Colonic mucosa (tissue), 4 donors: ENCODE data around the gene KCNG2. TPM values are rescaled to one million over a fixed set of nuclear protein-coding genes. Genes with fewer than 3 reads are reported as not detected.

Source experiments
- DNase-seq: peaks from one replicate; pipeline ENCODE4 v3.0.0-alpha.2; 2020
- H3K27ac ChIP-seq: fragments of 200-600 bp; one replicate; pipeline ENCODE4 v1.8.0; 2021
- H3K27me3 ChIP-seq: fragments of 200-600 bp; one replicate; pipeline ENCODE4 v1.8.0; 2021
- H3K36me3 ChIP-seq: fragments of 200-600 bp; one replicate; pipeline ENCODE4 v1.8.0; 2021
- H3K4me1 ChIP-seq: fragments of 200-600 bp; one replicate; pipeline ENCODE4 v1.8.0; 2021; ENCODE audit warnings: mild to moderate bottlenecking
- H3K4me3 ChIP-seq: fragments of 200-600 bp; one replicate; pipeline ENCODE4 v1.8.0; 2021
- H3K9ac ChIP-seq, 2 donors: one replicate each; pipeline ENCODE4 v1.7.0; 2013; ENCODE audit warnings: control low read depth in 2 of 2, low read depth in 2 of 2, low read length in 2 of 2
- H3K9me3 ChIP-seq: fragments of 200-600 bp; one replicate; pipeline ENCODE4 v1.8.0; 2021
- CTCF ChIP-seq: fragments of 200-600 bp; IDR thresholded peaks from one replicate; pipeline ENCODE4 v1.8.0; 2022; ENCODE audit warnings: antibody characterized with exemption, mild to moderate bottlenecking
- intact Hi-C: fragments of 100-400 bp; cut with DNase I; formaldehyde crosslinking; loops from one replicate; pipeline ENCODE4 v1.14.1; 2022
- total RNA-seq, 2 donors: library from RNA; stranded (reverse); fragmentation: NEBNext Ultra II Directional in 1 of 2; extraction: Animal tissue kit (Norgen Biotek cat#: 25700) in 1 of 2; gene quantifications; one replicate each; pipeline ENCODE4 v1.2.1, GENCODE V29; 2021
- donor health status: healthy.
- donor health status: DM: no; HTN: no; CAD: no.
- donor health status: DM: no; HTN: no; CAD: no.

The KCNG2 gene
- total RNA-seq, 2 donors from 2014 or later, result 0.32 TPM; not detected in 1

DNA sequence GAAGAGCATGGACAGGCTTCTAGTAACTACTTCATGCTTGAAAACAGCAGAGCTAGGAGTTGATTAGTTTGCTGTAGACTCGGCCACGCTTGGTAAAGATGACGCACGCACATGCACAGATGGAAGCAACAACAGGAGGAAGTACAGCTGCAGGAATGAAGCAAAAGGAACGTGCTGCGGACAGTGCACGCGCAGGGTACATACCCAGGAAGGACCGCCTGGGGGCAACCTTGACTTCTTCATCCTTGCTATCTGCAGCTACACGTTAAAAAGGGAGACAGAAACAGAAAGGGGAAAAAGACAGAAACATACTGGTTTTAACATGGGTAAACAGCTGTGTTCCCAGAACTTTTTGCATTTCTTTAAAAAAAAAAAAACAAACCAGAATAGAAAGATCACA, 136.0 kb downstream of the KCNG2 start:
- H3K9me3 ChIP-seq, result no peaks in the 10 kb centered on the region
- no peaks in the 10 kb centered on the region for H3K27me3 ChIP-seq
- no peak overlapping the region for H3K4me3 ChIP-seq
- intact Hi-C loops, result loop anchor here (10.0 kb wide), 1 partner anchor 51 kb away; the partner anchor contains the start of gene TXNL4A
- no peak for TF ChIP-seq CTCF
- H3K4me1 ChIP-seq, result peaks cover 17% of the 10 kb centered on the region
- DNase-seq, result peak; percentile 76
- H3K27ac ChIP-seq, result peak overlapping the region; percentile 70
- H3K36me3 ChIP-seq, result no peaks in the 10 kb centered on the region
- peak overlapping the region in 1 of 2 donors; percentile 52 for H3K9ac ChIP-seq

- peak; percentile 22 for TF ChIP-seq CTCF
- Histone ChIP-seq H3K4me3 (no peak overlapping the region), H3K9ac (peak overlapping the region in 1 of 2 donors; percentile 52), H3K27ac (peak overlapping the region; percentile 70), H3K9me3 (no peaks in the 10 kb centered on the region), H3K4me1 (peaks cover 20% of the 10 kb centered on the region), H3K27me3 (no peaks in the 10 kb centered on the region), H3K36me3 (no peaks in the 10 kb centered on the region)
- intact Hi-C loops, result loop anchor here (10.0 kb wide), 1 partner anchor 50 kb away; the partner anchor contains the start of gene TXNL4A
- DNase-seq, result peak; percentile 79
Measured at GRCh38 chr18:79934311-79935097, 136.8 kb downstream of the KCNG2 start.

DNA sequence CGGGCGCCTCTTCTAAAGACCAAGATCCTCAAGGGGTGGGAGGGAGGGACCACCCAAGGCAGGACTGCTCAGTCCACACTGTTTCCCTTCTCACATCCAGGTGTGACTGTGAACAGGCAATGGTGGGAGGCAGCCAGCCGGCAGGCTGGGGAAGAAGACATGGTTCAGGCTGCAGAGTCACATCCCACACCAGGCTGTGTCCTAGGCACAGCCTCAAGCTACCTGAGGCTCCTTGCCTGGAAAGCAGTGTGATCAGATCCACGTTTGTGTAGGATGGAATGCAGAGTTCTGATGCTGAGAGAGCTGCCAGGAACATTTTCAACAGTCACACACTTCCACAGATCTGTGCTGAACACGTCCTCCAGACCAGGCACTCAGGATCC, 137.4 kb downstream of the KCNG2 start:
- H3K27ac ChIP-seq, result peak overlapping the region; percentile 70
- peak overlapping the region in 1 of 2 donors; percentile 52 for H3K9ac ChIP-seq
- DNase-seq, result peak; percentile 19
- H3K9me3 ChIP-seq, result no peaks in the 10 kb centered on the region
- intact Hi-C loops, result loop anchor here (10.0 kb wide), 1 partner anchor 50 kb away; the partner anchor contains the start of gene TXNL4A
- no peak for TF ChIP-seq CTCF
- H3K4me1 ChIP-seq, result peaks cover 20% of the 10 kb centered on the region
- H3K36me3 ChIP-seq, result no peaks in the 10 kb centered on the region
- H3K4me3 ChIP-seq, result no peak overlapping the region
- H3K27me3 ChIP-seq, result no peaks in the 10 kb centered on the region

GRCh38 chr18:79935499-79935898, 137.8 kb downstream of the KCNG2 start:
- H3K4me3 ChIP-seq, result no peak overlapping the region
- H3K36me3 ChIP-seq, result no peaks in the 10 kb centered on the region
- DNase-seq, result peak; percentile 17
- peaks cover 20% of the 10 kb centered on the region for H3K4me1 ChIP-seq
- intact Hi-C loops, result loop anchor here (10.0 kb wide), 1 partner anchor 49 kb away; the partner anchor contains the start of gene TXNL4A
- no peaks in the 10 kb centered on the region for H3K9me3 ChIP-seq
- H3K27me3 ChIP-seq, result no peaks in the 10 kb centered on the region
- TF ChIP-seq CTCF, result no peak
- peak overlapping the region in 1 of 2 donors; percentile 52 for H3K9ac ChIP-seq
- H3K27ac ChIP-seq, result peak overlapping the region; percentile 70

- no peaks in the 10 kb centered on the region for H3K9me3 ChIP-seq
- peak; percentile 20 for DNase-seq
Measured at GRCh38 chr18:79935925-79936324, 138.2 kb downstream of the KCNG2 start.

More at GRCh38 chr18:79935925-79936324, 138.2 kb downstream of the KCNG2 start:
- Histone ChIP-seq H3K4me1 (peaks cover 20% of the 10 kb centered on the region), H3K4me3 (no peak overlapping the region), H3K27me3 (no peaks in the 10 kb centered on the region), H3K9ac (no peak overlapping the region), H3K27ac (peak overlapping the region; percentile 70), H3K36me3 (no peaks in the 10 kb centered on the region)
- intact Hi-C loops, result loop anchor here (10.0 kb wide), 1 partner anchor 49 kb away; the partner anchor contains the start of gene TXNL4A
- no peak for TF ChIP-seq CTCF
